Activated CD4-positive, alpha-beta T cell treated with anti-CD3 and anti-CD28 coated beads, Interleukin-2, amount 50 U/mL, for 16 hours (primary cell): Measurements from ENCODE around the gene PRDM16.

Source experiments
- DNase-seq: peaks from one replicate; pipeline ENCODE4 v3.0.0-alpha.2; 2020

The PRDM16 gene

GRCh38 chr1:3316340-3316943 lies 247.4 kb downstream of the PRDM16 start:
- peak; percentile 8 for DNase-seq

- DNase-seq, result no peak
Observed at GRCh38 chr1:3317456-3317855, 248.5 kb downstream of the PRDM16 start.

GRCh38 chr1:3318329-3318728 lies 249.3 kb downstream of the PRDM16 start:
- no peak for DNase-seq

GRCh38 chr1:3319874-3320245 lies 250.9 kb downstream of the PRDM16 start:
- peak; percentile 60 for DNase-seq

- no peak for DNase-seq
Observed at GRCh38 chr1:3320246-3321152, 251.5 kb downstream of the PRDM16 start.

GRCh38 chr1:3321559-3322449 lies 252.8 kb downstream of the PRDM16 start:
- DNase-seq, result no peak

- DNase-seq, result no peak
Observed at GRCh38 chr1:3322450-3323020, 253.5 kb downstream of the PRDM16 start.

- no peak for DNase-seq
Observed at GRCh38 chr1:3323021-3323795, 254.2 kb downstream of the PRDM16 start.

- no peak for DNase-seq
Observed at GRCh38 chr1:3323796-3324703, 255.0 kb downstream of the PRDM16 start.

- no peak for DNase-seq
Observed at GRCh38 chr1:3324704-3325535, 255.9 kb downstream of the PRDM16 start.

GRCh38 chr1:3326516-3327388 lies 257.7 kb downstream of the PRDM16 start:
- DNase-seq, result no peak

- DNase-seq, result no peak
Observed at GRCh38 chr1:3327389-3327702, 258.3 kb downstream of the PRDM16 start.

- no peak for DNase-seq
Observed at GRCh38 chr1:3327936-3328590, 259.1 kb downstream of the PRDM16 start.

GRCh38 chr1:3329640-3330281 lies 260.8 kb downstream of the PRDM16 start:
- no peak for DNase-seq

- no peak for DNase-seq
Observed at GRCh38 chr1:3330771-3331245, 261.8 kb downstream of the PRDM16 start.

- DNase-seq, result no peak
Observed at GRCh38 chr1:3331564-3331963, 262.6 kb downstream of the PRDM16 start.

- DNase-seq, result no peak
Observed at GRCh38 chr1:3332043-3332442, 263.0 kb downstream of the PRDM16 start.

- no peak for DNase-seq
Observed at GRCh38 chr1:3332662-3333061, 263.7 kb downstream of the PRDM16 start.
